DND-41 (cell line): Measurements from ENCODE around the gene KCNG4.

Source experiments
- EZH2 ChIP-seq: IDR thresholded peaks from 3 replicates; pipeline ENCODE4 v1.6.1; 2012; ENCODE audit warnings: borderline replicate concordance, low read depth, mild to moderate bottlenecking, moderate library complexity, low read length, inconsistent platforms; ENCODE audit not compliant: severe bottlenecking
- TF ChIP-seq, protein P1 (sequence below): IDR thresholded peaks from 2 replicates; pipeline ENCODE4 v1.5.1; 2012; ENCODE audit warnings: borderline replicate concordance, low read length, moderate library complexity, mild to moderate bottlenecking; ENCODE audit not compliant: poor library complexity, severe bottlenecking; ENCODE audit errors: extremely low read depth

DNA sequence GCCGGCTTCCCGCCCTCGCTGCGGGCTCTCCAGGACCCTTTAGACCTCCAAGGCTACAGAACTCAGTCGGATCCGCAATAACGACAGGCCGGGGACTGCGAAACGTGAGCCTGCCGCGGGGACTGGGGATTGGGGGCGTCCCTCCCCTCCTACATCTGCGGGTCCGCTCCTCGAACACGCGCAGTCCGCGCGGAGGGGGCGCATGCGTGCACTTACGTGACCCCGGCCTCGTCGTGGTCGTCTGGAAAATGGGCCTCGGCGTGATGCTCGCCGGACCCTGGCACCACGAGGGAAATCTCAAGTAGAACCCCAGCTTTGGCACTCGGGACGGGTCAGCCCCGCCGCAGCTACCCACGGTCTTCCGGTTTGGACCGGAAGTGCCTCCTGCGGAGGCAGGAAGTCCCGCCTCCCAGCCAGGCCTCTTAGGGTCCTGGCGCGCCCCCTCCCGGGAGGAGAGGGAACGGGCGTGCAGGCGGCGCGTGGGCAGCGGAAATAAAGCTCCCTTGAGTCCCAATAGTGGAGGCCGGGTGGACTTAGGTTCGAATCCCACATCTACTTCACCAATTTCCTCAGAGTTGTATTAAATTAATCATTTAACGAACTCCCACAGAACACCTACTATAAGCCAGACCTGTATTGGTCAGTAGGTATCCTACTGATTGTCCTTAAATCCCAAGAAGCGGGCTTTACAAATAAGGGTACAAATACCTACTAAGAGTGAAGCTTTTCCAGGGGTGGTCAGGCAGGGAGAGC lies 53.0 kb downstream of the KCNG4 start, which contains the start of gene TAF1C:
- TF ChIP-seq, protein P1, sequence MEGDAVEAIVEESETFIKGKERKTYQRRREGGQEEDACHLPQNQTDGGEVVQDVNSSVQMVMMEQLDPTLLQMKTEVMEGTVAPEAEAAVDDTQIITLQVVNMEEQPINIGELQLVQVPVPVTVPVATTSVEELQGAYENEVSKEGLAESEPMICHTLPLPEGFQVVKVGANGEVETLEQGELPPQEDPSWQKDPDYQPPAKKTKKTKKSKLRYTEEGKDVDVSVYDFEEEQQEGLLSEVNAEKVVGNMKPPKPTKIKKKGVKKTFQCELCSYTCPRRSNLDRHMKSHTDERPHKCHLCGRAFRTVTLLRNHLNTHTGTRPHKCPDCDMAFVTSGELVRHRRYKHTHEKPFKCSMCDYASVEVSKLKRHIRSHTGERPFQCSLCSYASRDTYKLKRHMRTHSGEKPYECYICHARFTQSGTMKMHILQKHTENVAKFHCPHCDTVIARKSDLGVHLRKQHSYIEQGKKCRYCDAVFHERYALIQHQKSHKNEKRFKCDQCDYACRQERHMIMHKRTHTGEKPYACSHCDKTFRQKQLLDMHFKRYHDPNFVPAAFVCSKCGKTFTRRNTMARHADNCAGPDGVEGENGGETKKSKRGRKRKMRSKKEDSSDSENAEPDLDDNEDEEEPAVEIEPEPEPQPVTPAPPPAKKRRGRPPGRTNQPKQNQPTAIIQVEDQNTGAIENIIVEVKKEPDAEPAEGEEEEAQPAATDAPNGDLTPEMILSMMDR = peak; percentile 98
- no peak for TF ChIP-seq EZH2
